ENCODE results near the gene PINLYP.

DNA sequence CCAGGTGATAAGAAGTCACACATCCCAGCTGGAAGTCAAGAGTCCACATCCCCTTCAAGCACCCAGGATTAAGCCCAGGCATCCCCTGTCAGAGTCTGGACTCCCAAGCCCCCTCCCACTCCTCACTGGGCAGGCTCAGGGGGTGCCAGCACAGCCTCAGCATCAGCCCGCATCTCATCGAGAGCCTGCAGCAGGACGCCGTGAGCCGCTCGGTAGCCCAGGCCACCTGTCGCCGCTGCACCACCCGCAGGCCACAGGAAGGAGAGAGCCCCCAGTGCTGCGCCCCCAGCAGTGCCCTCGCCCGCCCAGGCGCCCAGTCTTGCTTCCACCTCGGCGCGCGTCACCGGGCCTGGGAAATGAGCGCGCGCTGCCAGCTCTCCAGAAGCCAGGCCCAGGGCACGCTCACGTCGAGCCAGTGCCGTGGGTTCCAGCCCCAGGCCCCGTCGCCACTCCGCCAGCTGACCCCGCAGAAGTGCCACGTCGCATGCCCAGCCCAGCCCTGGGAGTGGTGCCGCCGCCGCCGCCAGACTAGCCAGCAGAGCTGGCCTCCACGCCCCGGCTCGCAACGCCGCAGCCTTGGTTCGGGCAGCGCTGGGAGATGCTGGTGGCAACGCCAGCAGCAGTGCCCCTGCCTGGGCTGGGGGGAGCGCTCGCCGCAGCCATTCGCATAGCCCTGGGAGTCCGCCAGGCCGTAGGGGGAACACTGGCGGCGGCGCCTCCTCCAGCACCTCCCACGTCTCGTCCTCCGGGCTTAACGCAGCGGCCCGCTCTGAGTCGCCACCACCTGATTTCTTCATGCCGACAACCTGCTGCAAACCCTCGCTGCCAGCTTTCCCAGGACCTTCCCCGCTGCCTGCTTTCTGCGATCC lies 16.5 kb downstream of the PINLYP start:
- TF ChIP-seq, protein P1, sequence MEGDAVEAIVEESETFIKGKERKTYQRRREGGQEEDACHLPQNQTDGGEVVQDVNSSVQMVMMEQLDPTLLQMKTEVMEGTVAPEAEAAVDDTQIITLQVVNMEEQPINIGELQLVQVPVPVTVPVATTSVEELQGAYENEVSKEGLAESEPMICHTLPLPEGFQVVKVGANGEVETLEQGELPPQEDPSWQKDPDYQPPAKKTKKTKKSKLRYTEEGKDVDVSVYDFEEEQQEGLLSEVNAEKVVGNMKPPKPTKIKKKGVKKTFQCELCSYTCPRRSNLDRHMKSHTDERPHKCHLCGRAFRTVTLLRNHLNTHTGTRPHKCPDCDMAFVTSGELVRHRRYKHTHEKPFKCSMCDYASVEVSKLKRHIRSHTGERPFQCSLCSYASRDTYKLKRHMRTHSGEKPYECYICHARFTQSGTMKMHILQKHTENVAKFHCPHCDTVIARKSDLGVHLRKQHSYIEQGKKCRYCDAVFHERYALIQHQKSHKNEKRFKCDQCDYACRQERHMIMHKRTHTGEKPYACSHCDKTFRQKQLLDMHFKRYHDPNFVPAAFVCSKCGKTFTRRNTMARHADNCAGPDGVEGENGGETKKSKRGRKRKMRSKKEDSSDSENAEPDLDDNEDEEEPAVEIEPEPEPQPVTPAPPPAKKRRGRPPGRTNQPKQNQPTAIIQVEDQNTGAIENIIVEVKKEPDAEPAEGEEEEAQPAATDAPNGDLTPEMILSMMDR (conservative IDR thresholded peaks at IDR 0.05; ENCODE audit: low read length), result no peak
- no peak for TF ChIP-seq EZH2phosphoT487 (IDR thresholded peaks at IDR 0.05; ENCODE audit: borderline replicate concordance)
